ENCODE measurements around the gene ZNF524.

DNA sequence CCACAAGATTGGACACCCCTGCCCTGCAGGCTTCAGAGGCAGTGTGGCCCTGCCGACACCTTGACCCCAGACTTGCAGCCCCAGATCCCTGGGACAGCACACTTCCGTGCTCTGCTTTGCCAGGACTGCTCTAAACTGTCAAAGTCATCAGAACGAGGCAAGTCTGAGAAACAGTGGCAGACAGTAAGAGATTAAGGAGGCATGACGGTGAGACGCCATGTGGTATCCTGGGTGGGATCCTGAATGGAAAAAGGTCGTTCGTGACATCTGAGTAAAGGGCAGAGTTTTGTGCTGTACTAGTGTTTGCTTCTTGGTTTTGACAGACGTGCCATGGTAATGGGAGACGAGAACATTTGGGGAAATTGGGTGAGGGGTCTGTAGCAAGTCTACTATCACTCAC is 33.3 kb upstream of the ZNF524 start:
- TF ChIP-seq NFE2L2 (conservative IDR thresholded peaks at IDR 0.05; ENCODE audit: low read length) (no peak), BHLHE40 (IDR thresholded peaks at IDR 0.05; ENCODE audit: low read depth, low read length) (no peak), JUNB (IDR thresholded peaks at IDR 0.05) (no peak), FOSL2 (IDR thresholded peaks at IDR 0.05) (no peak), FOSL2 (CRISPR knock-in tag; IDR thresholded peaks at IDR 0.05) (no peak), POLR2A (IDR thresholded peaks at IDR 0.05; ENCODE audit: low read length) (no peak), NR3C1 (IDR thresholded peaks at IDR 0.05) (no peak)
- TF ChIP-seq, protein P1, sequence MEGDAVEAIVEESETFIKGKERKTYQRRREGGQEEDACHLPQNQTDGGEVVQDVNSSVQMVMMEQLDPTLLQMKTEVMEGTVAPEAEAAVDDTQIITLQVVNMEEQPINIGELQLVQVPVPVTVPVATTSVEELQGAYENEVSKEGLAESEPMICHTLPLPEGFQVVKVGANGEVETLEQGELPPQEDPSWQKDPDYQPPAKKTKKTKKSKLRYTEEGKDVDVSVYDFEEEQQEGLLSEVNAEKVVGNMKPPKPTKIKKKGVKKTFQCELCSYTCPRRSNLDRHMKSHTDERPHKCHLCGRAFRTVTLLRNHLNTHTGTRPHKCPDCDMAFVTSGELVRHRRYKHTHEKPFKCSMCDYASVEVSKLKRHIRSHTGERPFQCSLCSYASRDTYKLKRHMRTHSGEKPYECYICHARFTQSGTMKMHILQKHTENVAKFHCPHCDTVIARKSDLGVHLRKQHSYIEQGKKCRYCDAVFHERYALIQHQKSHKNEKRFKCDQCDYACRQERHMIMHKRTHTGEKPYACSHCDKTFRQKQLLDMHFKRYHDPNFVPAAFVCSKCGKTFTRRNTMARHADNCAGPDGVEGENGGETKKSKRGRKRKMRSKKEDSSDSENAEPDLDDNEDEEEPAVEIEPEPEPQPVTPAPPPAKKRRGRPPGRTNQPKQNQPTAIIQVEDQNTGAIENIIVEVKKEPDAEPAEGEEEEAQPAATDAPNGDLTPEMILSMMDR (IDR thresholded peaks at IDR 0.05), result no peak
- TF ChIP-seq, protein P2, sequence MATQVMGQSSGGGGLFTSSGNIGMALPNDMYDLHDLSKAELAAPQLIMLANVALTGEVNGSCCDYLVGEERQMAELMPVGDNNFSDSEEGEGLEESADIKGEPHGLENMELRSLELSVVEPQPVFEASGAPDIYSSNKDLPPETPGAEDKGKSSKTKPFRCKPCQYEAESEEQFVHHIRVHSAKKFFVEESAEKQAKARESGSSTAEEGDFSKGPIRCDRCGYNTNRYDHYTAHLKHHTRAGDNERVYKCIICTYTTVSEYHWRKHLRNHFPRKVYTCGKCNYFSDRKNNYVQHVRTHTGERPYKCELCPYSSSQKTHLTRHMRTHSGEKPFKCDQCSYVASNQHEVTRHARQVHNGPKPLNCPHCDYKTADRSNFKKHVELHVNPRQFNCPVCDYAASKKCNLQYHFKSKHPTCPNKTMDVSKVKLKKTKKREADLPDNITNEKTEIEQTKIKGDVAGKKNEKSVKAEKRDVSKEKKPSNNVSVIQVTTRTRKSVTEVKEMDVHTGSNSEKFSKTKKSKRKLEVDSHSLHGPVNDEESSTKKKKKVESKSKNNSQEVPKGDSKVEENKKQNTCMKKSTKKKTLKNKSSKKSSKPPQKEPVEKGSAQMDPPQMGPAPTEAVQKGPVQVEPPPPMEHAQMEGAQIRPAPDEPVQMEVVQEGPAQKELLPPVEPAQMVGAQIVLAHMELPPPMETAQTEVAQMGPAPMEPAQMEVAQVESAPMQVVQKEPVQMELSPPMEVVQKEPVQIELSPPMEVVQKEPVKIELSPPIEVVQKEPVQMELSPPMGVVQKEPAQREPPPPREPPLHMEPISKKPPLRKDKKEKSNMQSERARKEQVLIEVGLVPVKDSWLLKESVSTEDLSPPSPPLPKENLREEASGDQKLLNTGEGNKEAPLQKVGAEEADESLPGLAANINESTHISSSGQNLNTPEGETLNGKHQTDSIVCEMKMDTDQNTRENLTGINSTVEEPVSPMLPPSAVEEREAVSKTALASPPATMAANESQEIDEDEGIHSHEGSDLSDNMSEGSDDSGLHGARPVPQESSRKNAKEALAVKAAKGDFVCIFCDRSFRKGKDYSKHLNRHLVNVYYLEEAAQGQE (IDR thresholded peaks at IDR 0.05), result no peak

All from A549 (cell line).